Measurements from ENCODE around the gene REXO4. TPM values are rescaled to one million over a fixed set of nuclear protein-coding genes. Genes with fewer than 3 reads are reported as not detected.

The REXO4 gene
- total and polyA plus RNA-seq, 2 of the 4 experiments (the other 2 are of a cell fraction): 16.1 to 21.8 TPM

DNA sequence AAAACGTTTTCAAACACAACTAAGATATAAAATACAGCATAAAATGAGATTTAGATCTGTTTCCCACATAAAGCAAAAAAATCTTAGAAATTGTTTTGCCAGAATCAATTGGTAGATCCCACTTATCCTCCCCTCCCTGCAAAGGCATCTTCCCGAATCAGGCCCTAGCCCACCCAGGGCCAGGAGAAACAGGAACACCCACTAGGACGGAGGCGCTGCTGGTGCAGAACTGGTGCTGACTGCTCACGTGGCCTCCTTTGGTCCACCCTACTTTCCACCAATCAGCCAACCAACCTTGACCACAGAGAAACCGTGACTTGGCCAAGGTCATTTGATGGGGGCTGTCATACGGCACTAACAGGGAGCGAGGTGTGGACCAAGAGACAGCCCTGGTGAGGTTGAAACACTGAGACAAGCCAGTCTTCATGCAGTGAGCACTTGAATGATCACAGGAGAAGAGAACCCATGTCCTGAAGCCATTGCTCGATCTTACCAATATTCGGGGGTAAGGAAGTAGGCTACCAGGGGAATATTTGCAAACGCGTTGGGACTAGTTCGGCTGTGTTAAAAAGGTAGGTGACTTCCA lies 56.2 kb downstream of the REXO4 start:
- peaks cover 43 to 91% of the 10 kb centered on the region in 2 experiments for H3K79me1 ChIP-seq (ENCODE audit: low read depth in 1 of 2, low read length in 2 of 2)
- in situ Hi-C loops (cut with MboI; ENCODE audit: low sequenced_read_pairs) (no loop called here), intact Hi-C loops (cut with micrococcal nuclease) (no loop called here), dilution Hi-C loops (cut with HindIII; ENCODE audit: low sequenced_read_pairs, unreplicated experiment) (no loop called here)
- no peaks in the 10 kb centered on the region; the same call in none of the 2 replicates for H3K9me1 ChIP-seq (ENCODE audit: insufficient read depth, low read length)
- CTCF ChIA-PET: no interaction called here
- no peak overlapping the region for H3K14ac ChIP-seq (replicated peaks; ENCODE audit: low read depth, low read length)
- no peak overlapping the region for H3K27ac ChIP-seq (ENCODE audit: insufficient read depth, low read length)
- no peak overlapping the region for H2BK20ac ChIP-seq (ENCODE audit: low read depth, low read length)
- peaks cover 10% of the 10 kb centered on the region; the same call in 1 of the 2 replicates for H3K4me1 ChIP-seq (ENCODE audit: control insufficient read depth, insufficient read depth, low read length)
- 95% methylated on average over 4 of the region's 13 CpGs; no CpG with 5 or more reads in 1 of the 2 experiments for WGBS, 2 experiments (ENCODE audit: extremely low coverage in 2 of 2, insufficient read length in 1 of 2)
- BruUV-seq (replicated peaks): no TSS peak
- no peak overlapping the region for H2BK120ac ChIP-seq (ENCODE audit: low read depth, low read length)
- H2AK5ac ChIP-seq (ENCODE audit: low read depth, low read length): no peak overlapping the region
- H3K23ac ChIP-seq (ENCODE audit: low read depth, low read length): no peak overlapping the region
- TF ChIP-seq SMC3 (IDR thresholded peaks at IDR 0.05; ENCODE audit: low read depth, low read length) (no peak), RAD21 (IDR thresholded peaks at IDR 0.05; ENCODE audit: low read length) (no peak), CEBPB (IDR thresholded peaks at IDR 0.05; ENCODE audit: low read depth, low read length) (no peak), MXI1 (IDR thresholded peaks at IDR 0.05; ENCODE audit: borderline replicate concordance, low read depth, low read length) (no peak), RCOR1 (IDR thresholded peaks at IDR 0.05; ENCODE audit: insufficient replicate concordance, low read length) (no peak), POLR2A (IDR thresholded peaks at IDR 0.05; ENCODE audit: low read depth, low read length) (no peak), RFX5 (IDR thresholded peaks at IDR 0.05; ENCODE audit: low read depth, low read length) (no peak), NFE2L2 (IDR thresholded peaks at IDR 0.05; ENCODE audit: low read depth, low read length) (no peak), MAZ (IDR thresholded peaks at IDR 0.05; ENCODE audit: borderline replicate concordance, low read depth, low read length) (no peak), FOS (IDR thresholded peaks at IDR 0.05; ENCODE audit: low read depth, low read length) (no peak)
- TF ChIP-seq, protein P1, sequence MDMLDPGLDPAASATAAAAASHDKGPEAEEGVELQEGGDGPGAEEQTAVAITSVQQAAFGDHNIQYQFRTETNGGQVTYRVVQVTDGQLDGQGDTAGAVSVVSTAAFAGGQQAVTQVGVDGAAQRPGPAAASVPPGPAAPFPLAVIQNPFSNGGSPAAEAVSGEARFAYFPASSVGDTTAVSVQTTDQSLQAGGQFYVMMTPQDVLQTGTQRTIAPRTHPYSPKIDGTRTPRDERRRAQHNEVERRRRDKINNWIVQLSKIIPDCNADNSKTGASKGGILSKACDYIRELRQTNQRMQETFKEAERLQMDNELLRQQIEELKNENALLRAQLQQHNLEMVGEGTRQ (IDR thresholded peaks at IDR 0.05; ENCODE audit: low read depth, low read length): no peak
- TF ChIP-seq, protein P2, sequence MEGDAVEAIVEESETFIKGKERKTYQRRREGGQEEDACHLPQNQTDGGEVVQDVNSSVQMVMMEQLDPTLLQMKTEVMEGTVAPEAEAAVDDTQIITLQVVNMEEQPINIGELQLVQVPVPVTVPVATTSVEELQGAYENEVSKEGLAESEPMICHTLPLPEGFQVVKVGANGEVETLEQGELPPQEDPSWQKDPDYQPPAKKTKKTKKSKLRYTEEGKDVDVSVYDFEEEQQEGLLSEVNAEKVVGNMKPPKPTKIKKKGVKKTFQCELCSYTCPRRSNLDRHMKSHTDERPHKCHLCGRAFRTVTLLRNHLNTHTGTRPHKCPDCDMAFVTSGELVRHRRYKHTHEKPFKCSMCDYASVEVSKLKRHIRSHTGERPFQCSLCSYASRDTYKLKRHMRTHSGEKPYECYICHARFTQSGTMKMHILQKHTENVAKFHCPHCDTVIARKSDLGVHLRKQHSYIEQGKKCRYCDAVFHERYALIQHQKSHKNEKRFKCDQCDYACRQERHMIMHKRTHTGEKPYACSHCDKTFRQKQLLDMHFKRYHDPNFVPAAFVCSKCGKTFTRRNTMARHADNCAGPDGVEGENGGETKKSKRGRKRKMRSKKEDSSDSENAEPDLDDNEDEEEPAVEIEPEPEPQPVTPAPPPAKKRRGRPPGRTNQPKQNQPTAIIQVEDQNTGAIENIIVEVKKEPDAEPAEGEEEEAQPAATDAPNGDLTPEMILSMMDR (conservative IDR thresholded peaks at IDR 0.05; ENCODE audit: low read depth, low read length): no peak
- TF ChIP-seq, protein P3, sequence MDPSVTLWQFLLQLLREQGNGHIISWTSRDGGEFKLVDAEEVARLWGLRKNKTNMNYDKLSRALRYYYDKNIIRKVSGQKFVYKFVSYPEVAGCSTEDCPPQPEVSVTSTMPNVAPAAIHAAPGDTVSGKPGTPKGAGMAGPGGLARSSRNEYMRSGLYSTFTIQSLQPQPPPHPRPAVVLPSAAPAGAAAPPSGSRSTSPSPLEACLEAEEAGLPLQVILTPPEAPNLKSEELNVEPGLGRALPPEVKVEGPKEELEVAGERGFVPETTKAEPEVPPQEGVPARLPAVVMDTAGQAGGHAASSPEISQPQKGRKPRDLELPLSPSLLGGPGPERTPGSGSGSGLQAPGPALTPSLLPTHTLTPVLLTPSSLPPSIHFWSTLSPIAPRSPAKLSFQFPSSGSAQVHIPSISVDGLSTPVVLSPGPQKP (IDR thresholded peaks at IDR 0.05; ENCODE audit: borderline replicate concordance, low read depth, low read length): no peak
- H2BK15ac ChIP-seq (ENCODE audit: low read depth, low read length): no peak overlapping the region
- DNase-seq: no peak
- no peak overlapping the region for H3K9ac ChIP-seq (ENCODE audit: low read depth, low read length)
- H3K4me2 ChIP-seq (ENCODE audit: low read depth, low read length): no peak overlapping the region
- H2AK9ac ChIP-seq (replicated peaks; ENCODE audit: low read depth, low read length, poor library complexity): no peak overlapping the region
- no peaks in the 10 kb centered on the region for H3K27me3 ChIP-seq (ENCODE audit: control insufficient read depth, insufficient read depth, low read length)
- no peak overlapping the region for H2BK5ac ChIP-seq (ENCODE audit: low read depth, low read length, poor library complexity, severe bottlenecking)
- H3K56ac ChIP-seq (ENCODE audit: extremely low read depth, insufficient read depth, low read length): no peak overlapping the region
- no peak overlapping the region for H4K91ac ChIP-seq (ENCODE audit: insufficient read depth, low read depth, low read length)
- no peak overlapping the region for H2AFZ ChIP-seq (replicated peaks; ENCODE audit: low read length, poor library complexity)
- H4K20me1 ChIP-seq (ENCODE audit: insufficient read depth, low read length): peaks cover 76% of the 10 kb centered on the region
- H4K5ac ChIP-seq (ENCODE audit: low read depth, low read length): no peak overlapping the region
- no peak for ATAC-seq (ENCODE audit: low read depth)
- H3K4me3 ChIP-seq (ENCODE audit: insufficient read depth, low read depth, low read length): no peak overlapping the region
- no peak overlapping the region for H3K18ac ChIP-seq (ENCODE audit: low read depth, low read length)
- H3K36me3 ChIP-seq (ENCODE audit: control insufficient read depth, insufficient read depth, low read length): peaks cover 62% of the 10 kb centered on the region
- no peak overlapping the region for H3K4ac ChIP-seq (ENCODE audit: low read depth, low read length)
- POLR2A ChIA-PET (ENCODE audit: unreplicated experiment): no interaction called here
- H3K9me3 ChIP-seq (ENCODE audit: control insufficient read depth, insufficient read depth, low read length): no peaks in the 10 kb centered on the region
- no peak overlapping the region; a peak in 1 of 4 replicates for H4K8ac ChIP-seq (ENCODE audit: low read depth in 2 of 2, low read length in 2 of 2)
